Measurements from ENCODE around the gene DDX25.

Gene DDX25

GRCh38 chr11:125941619-125942611 is 37.6 kb downstream of the DDX25 start:
- H3K4me3 ChIP-seq (ENCODE audit: control insufficient read depth, low read depth, low read length) = no peak overlapping the region
- peak; percentile 31 for DNase-seq (ENCODE audit: low read depth)
- peak; percentile 71 for TF ChIP-seq CTCF (conservative IDR thresholded peaks at IDR 0.05; ENCODE audit: control insufficient read depth, insufficient read depth, low read depth, low read length)

- no peak overlapping the region for H3K4me3 ChIP-seq (ENCODE audit: control insufficient read depth, low read depth, low read length)
- no peak for DNase-seq (ENCODE audit: low read depth)
- no peak for TF ChIP-seq CTCF (conservative IDR thresholded peaks at IDR 0.05; ENCODE audit: control insufficient read depth, insufficient read depth, low read depth, low read length)
These were observed 38.6 kb downstream of the DDX25 start for GRCh38 chr11:125942771-125943428.

GRCh38 chr11:125943661-125944349 is 39.5 kb downstream of the DDX25 start:
- no peak overlapping the region for H3K4me3 ChIP-seq (ENCODE audit: control insufficient read depth, low read depth, low read length)
- no peak for TF ChIP-seq CTCF (conservative IDR thresholded peaks at IDR 0.05; ENCODE audit: control insufficient read depth, insufficient read depth, low read depth, low read length)
- no peak for DNase-seq (ENCODE audit: low read depth)

GRCh38 chr11:125944350-125945010 is 40.2 kb downstream of the DDX25 start:
- no peak for DNase-seq (ENCODE audit: low read depth)
- TF ChIP-seq CTCF (conservative IDR thresholded peaks at IDR 0.05; ENCODE audit: control insufficient read depth, insufficient read depth, low read depth, low read length) = no peak
- no peak overlapping the region for H3K4me3 ChIP-seq (ENCODE audit: control insufficient read depth, low read depth, low read length)

- no peak for TF ChIP-seq CTCF (conservative IDR thresholded peaks at IDR 0.05; ENCODE audit: control insufficient read depth, insufficient read depth, low read depth, low read length)
- DNase-seq (ENCODE audit: low read depth) = no peak
These were observed 40.9 kb downstream of the DDX25 start for GRCh38 chr11:125945011-125945796.

More at GRCh38 chr11:125945011-125945796, 40.9 kb downstream of the DDX25 start:
- H3K4me3 ChIP-seq (ENCODE audit: control insufficient read depth, low read depth, low read length) = no peak overlapping the region

Measured in fibroblast of mammary gland (primary cell).